Heart left ventricle (tissue), 16 donors: Measurements from ENCODE around the gene MRNIP. TPM values are rescaled to one million over a fixed set of nuclear protein-coding genes. Genes with fewer than 3 reads are reported as not detected.
A peak's percentile ranks its signal among the peaks of the same experiment; 100 is the strongest.

Experiments used
- ATAC-seq, 4 donors: fragments of 200-7000 bp; cut with Tn5 transposase; one replicate each; pipeline ENCODE4 v1.9.1; 2020 to 2022; ENCODE audit warnings: moderate library complexity in 4 of 4, mild to moderate bottlenecking in 3 of 4, moderate number of reproducible peaks in 1 of 4
- DNase-seq, 5 donors: peaks; one replicate each; pipeline ENCODE4 v3.0.0-alpha.2; 2020
- H3K27ac ChIP-seq, 12 donors: fragments of 200-600 bp; sonication (generic) in 4 of 12; one replicate each; pipeline versions ENCODE4 v1.5.0 to v1.8.0; 2016 to 2022; ENCODE audit warnings: mild to moderate bottlenecking in 2 of 12
- H3K27me3 ChIP-seq, 9 donors: fragments of 200-600 bp; sonication (generic) in 2 of 9; one replicate each; pipeline versions ENCODE4 v1.5.1 to v1.8.0; 2016 to 2022; ENCODE audit warnings: mild to moderate bottlenecking in 3 of 9
- H3K36me3 ChIP-seq, 9 donors: fragments of 200-600 bp; sonication (generic) in 2 of 9; one replicate each; pipeline versions ENCODE4 v1.5.0 to v1.8.0; 2018 to 2022; ENCODE audit warnings: mild to moderate bottlenecking in 2 of 9
- H3K4me1 ChIP-seq, 12 donors: fragments of 200-600 bp; sonication (generic) in 4 of 12; one replicate each; pipeline versions ENCODE4 v1.5.0 to v1.8.0; 2016 to 2022; ENCODE audit warnings: mild to moderate bottlenecking in 3 of 12
- H3K4me3 ChIP-seq, 12 donors: fragments of 200-600 bp; sonication (generic) in 4 of 12; one replicate each; pipeline versions ENCODE4 v1.5.0 to v1.8.0; 2017 to 2022; ENCODE audit warnings: mild to moderate bottlenecking in 9 of 12, moderate library complexity in 4 of 12
- H3K9me3 ChIP-seq, 12 donors: fragments of 200-600 bp; sonication (generic) in 4 of 12; one replicate each; pipeline versions ENCODE4 v1.5.0 to v1.8.0; 2016 to 2022; ENCODE audit warnings: mild to moderate bottlenecking in 1 of 12
- CTCF ChIP-seq, 12 donors: fragments of 200-600 bp; sonication (generic) in 4 of 12; IDR thresholded peaks; one replicate each; pipeline versions ENCODE4 v1.5.0 to v1.8.0; 2018 to 2022; ENCODE audit warnings: antibody characterized with exemption in 12 of 12, mild to moderate bottlenecking in 5 of 12
- POLR2A ChIP-seq, 2 donors: fragments of 450-650 bp; IDR thresholded peaks; one replicate each; pipeline ENCODE4 v1.6.1; 2017; ENCODE audit warnings: antibody characterized with exemption in 2 of 2, mild to moderate bottlenecking in 2 of 2, moderate library complexity in 2 of 2
- WGBS, 4 donors: extraction: QIAGEN DNeasy Blood & Tissue Kit in 2 of 4; methylation state at CpG; one replicate each; pipeline versions ENCODE4 v1.1.5 to v1.1.7; 2013 to 2018; 5-methylcytosine and 5-hydroxymethylcytosine counted together
- intact Hi-C, 10 donors: fragments of 100-400 bp; cut with DNase I; formaldehyde crosslinking; loops; one replicate each; pipeline versions ENCODE4 v1.11.1 to v1.14.2; 2022
- polyA plus RNA-seq, 2 donors: library from polyadenylated mRNA; stranded (reverse); fragments of 200-250 nt; gene quantifications; one replicate each; pipeline ENCODE4 v1.2.3, GENCODE V29; 2013
- total RNA-seq, 9 donors: library from RNA; depleted of rRNA in 2 of 9; stranded (reverse); fragments of >200 nt in 2 of 9; fragmentation: NEBNext Ultra II Directional in 3 of 9; extraction: Animal tissue kit (Norgen Biotek cat#: 25700) in 3 of 9; gene quantifications; one replicate each; pipeline versions ENCODE4 v1.1.0 to v1.2.4, GENCODE V29; 2016 to 2023
- donor health status: ischemic (EF 13 %, LVEDD 7.1; RV severe dilation, severe dysfunction).
- donor health status: healthy with polysubstance abuse.
- donor health status: DM: no; HTN: yes; CAD: no.
- donor health status: DM: no; HTN: no; CAD: no.
- donor health status: ischemic (EF 25% LVEDD 6.9; RV normal size, moderate dysfunction).
- donor health status: ischemic (EF 25% LVEDD 5.7; RV mildly dilated, moderate dysfunction).
- donor health status: healthy.
- donor health status: DM: yes; HTN: yes; CAD: no.
- donor health status: ischemic (EF 35%, LVEDD 5.7; RV mildly dilated, moderate dysfunction).
- donor health status: nonischemic (EF 11% LVEDD 7.7; RV severe dilation, severe dysfunction).
- donor health status: DM: yes; HTN: yes; CAD: no.
- donor health status: PGD.
- donor health status: ischemic (EF 29% LVEDD 5.4; RV normal size, mild dysfunction).
- donor health status: nonischemic (EF 23%, LVEDD 6.1; RV moderate dilation, normal function).

MRNIP gene
- total and polyA plus RNA-seq, 11 donors = 8.5 to 24.1 (median 12.3) TPM

GRCh38 chr5:179795049-179795862, 63.4 kb downstream of the MRNIP start:
- H3K27me3 ChIP-seq = no peaks in the 10 kb centered on the region
- no peaks in the 10 kb centered on the region for H3K9me3 ChIP-seq
- H3K36me3 ChIP-seq = peaks cover 7 to 34% (median 32%) of the 10 kb centered on the region in 9 donors
- intact Hi-C loops = loop anchor here in 5 of 10 donors (2.0 to 5.0 kb wide), 3 partner anchors 30 to 33 kb away; no protein-coding TSS in a partner anchor
- peak overlapping the region; percentile 46 to 82 (median 68) for H3K4me3 ChIP-seq
- peak in 1 of 4 donors; percentile 1 for ATAC-seq
- peak in 2 of 5 donors; percentile 35 to 52 for DNase-seq
- WGBS, 4 donors = 11 to 38% (median 19%) methylated on average over 13 to 53 of the region's 53 CpGs
- TF ChIP-seq POLR2A (IDR thresholded peaks at IDR 0.05) = no peak
- no peak for TF ChIP-seq CTCF (IDR thresholded peaks at IDR 0.05)
- peak overlapping the region; percentile 63 to 95 (median 86) for H3K27ac ChIP-seq
- H3K4me1 ChIP-seq = peaks cover 5 to 58% (median 49%) of the 10 kb centered on the region in 12 donors

- WGBS, 4 donors = 93 to 100% (median 96%) methylated on average over 3 of the region's 3 CpGs
- TF ChIP-seq CTCF (IDR thresholded peaks at IDR 0.05) (no peak), POLR2A (IDR thresholded peaks at IDR 0.05) (no peak)
- Histone ChIP-seq H3K4me1 (peaks cover 5 to 58% (median 49%) of the 10 kb centered on the region in 12 donors), H3K36me3 (peaks cover 7 to 27% (median 25%) of the 10 kb centered on the region in 9 donors), H3K27me3 (no peaks in the 10 kb centered on the region), H3K9me3 (no peaks in the 10 kb centered on the region), H3K4me3 (peak overlapping the region in 11 of 12 donors; percentile 3 to 82 (median 68)), H3K27ac (peak overlapping the region; percentile 47 to 95 (median 86))
- ATAC-seq (no peak), DNase-seq (no peak)
- intact Hi-C loops = loop anchor here in 2 of 10 donors (2.0 kb wide), 2 partner anchors 30 to 32 kb away; no protein-coding TSS in a partner anchor
Observed at GRCh38 chr5:179794575-179794974, 64.0 kb downstream of the MRNIP start.

DNA sequence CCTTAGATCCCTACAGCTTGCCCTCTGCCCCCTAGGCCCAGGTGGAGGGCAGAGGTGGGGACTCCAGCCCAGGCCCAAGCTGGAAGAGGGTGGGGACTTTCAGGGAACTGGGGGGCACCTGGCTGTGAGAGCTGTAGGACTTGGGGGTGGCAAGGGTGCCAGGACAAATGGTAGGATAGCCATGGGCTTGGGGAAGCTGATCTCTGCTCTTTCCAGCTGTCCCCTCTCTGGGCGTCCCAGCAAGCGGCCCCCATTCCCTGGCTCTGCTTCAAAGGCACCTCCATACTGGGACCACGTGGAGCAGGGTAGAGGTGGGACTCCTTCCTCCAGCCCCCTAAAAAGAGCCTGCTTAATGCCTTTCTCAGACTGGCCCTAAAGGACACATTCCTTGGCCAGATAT, 64.4 kb downstream of the MRNIP start:
- DNase-seq (no peak), ATAC-seq (no peak)
- peak overlapping the region in 11 of 12 donors; percentile 3 to 82 (median 68) for H3K4me3 ChIP-seq
- H3K27ac ChIP-seq = peak overlapping the region; percentile 47 to 95 (median 86)
- peaks cover 7 to 23% (median 21%) of the 10 kb centered on the region in 9 donors for H3K36me3 ChIP-seq
- peaks cover 5 to 58% (median 49%) of the 10 kb centered on the region in 12 donors for H3K4me1 ChIP-seq
- WGBS, 4 donors = 61 to 86% (median 81%) methylated on average over 3 of the region's 3 CpGs
- intact Hi-C loops = loop anchor here in 2 of 10 donors (2.0 kb wide), 2 partner anchors 29 to 31 kb away; no protein-coding TSS in a partner anchor
- no peaks in the 10 kb centered on the region for H3K27me3 ChIP-seq
- TF ChIP-seq CTCF (IDR thresholded peaks at IDR 0.05) (no peak), POLR2A (IDR thresholded peaks at IDR 0.05) (no peak)
- H3K9me3 ChIP-seq = no peaks in the 10 kb centered on the region
